Thyroid gland (tissue), 4 donors: Measurements from ENCODE around the gene HECTD2.

Experiments
- CTCF ChIP-seq, 6 experiments: fragments of 200-600 bp in 3 of 6; fragments of 450-650 bp in 3 of 6; sonication (generic) in 3 of 6; IDR thresholded peaks; one replicate each; pipeline ENCODE4 v1.5.1; 2016 to 2019; ENCODE audit warnings: antibody characterized with exemption in 6 of 6, mild to moderate bottlenecking in 2 of 6, inconsistent platforms in 1 of 6, moderate library complexity in 1 of 6
- POLR2A ChIP-seq, 2 donors: fragments of 450-650 bp; IDR thresholded peaks; one replicate each; pipeline ENCODE4 v1.6.1; 2017; ENCODE audit warnings: antibody characterized with exemption in 2 of 2, mild to moderate bottlenecking in 2 of 2, moderate library complexity in 1 of 2

- TF ChIP-seq CTCF (IDR thresholded peaks at IDR 0.05) (no peak), POLR2A (IDR thresholded peaks at IDR 0.05) (no peak)
These were observed 18.2 kb upstream of the HECTD2 start for GRCh38 chr10:91391920-91392319.
